Neural cell (in vitro differentiated cells): ENCODE results near the gene SLAMF7. TPM values are rescaled to one million over a fixed set of nuclear protein-coding genes. Genes with fewer than 3 reads are reported as not detected.

Experiments
- H2AFZ ChIP-seq: fragments of 200-600, 300-800 bp; sonication (generic), shearing (Covaris generic); 2 replicates; pipeline ENCODE4 v1.6.0; 2014; ENCODE audit warnings: low read depth, mild to moderate bottlenecking, antibody characterized with exemption, low read length, moderate library complexity
- H3F3A ChIP-seq: fragments of 200-600 bp; shearing (Covaris generic); 2 replicates; pipeline ENCODE4 v1.6.1; 2016; ENCODE audit warnings: mild to moderate bottlenecking, moderate library complexity, mixed read lengths, antibody characterized with exemption, low read length; ENCODE audit not compliant: insufficient read depth, poor library complexity, severe bottlenecking
- H3K27ac ChIP-seq: fragments of 200-600, 300-800 bp; sonication (generic), shearing (Covaris generic); 2 replicates; pipeline ENCODE4 v1.5.1; 2014; ENCODE audit warnings: mild to moderate bottlenecking, low read length, moderate library complexity
- H3K27me3 ChIP-seq: fragments of 300-800, 200-600 bp; sonication (generic), shearing (Covaris generic); 2 replicates; pipeline ENCODE4 v1.6.0; 2014; ENCODE audit warnings: mild to moderate bottlenecking, low read depth, low read length, moderate library complexity; ENCODE audit not compliant: insufficient read depth
- H3K36me3 ChIP-seq: fragments of 300-800, 200-600 bp; sonication (generic), shearing (Covaris generic); 2 replicates; pipeline ENCODE4 v1.5.1; 2014; ENCODE audit warnings: mild to moderate bottlenecking, antibody characterized with exemption, low read length, moderate library complexity; ENCODE audit not compliant: insufficient read depth
- H3K4me2 ChIP-seq: fragments of 300-800, 200-600 bp; sonication (generic), shearing (Covaris generic); 2 replicates; pipeline ENCODE4 v1.6.0; 2014; ENCODE audit warnings: mild to moderate bottlenecking, low read length
- H3K4me3 ChIP-seq: fragments of 300-800, 200-600 bp; sonication (generic), shearing (Covaris generic); 2 replicates; pipeline ENCODE4 v1.5.1; 2014; ENCODE audit warnings: mild to moderate bottlenecking, low read length, moderate library complexity
- H3K79me2 ChIP-seq: fragments of 200-600 bp; shearing (Covaris generic); replicated peaks from 2 replicates; pipeline ENCODE4 v1.6.0; 2014; ENCODE audit warnings: mild to moderate bottlenecking, low read length, moderate library complexity; ENCODE audit not compliant: insufficient read depth
- H3K9ac ChIP-seq: fragments of 300-800, 200-600 bp; sonication (generic), shearing (Covaris generic); 2 replicates; pipeline ENCODE4 v1.6.1; 2016; ENCODE audit warnings: mild to moderate bottlenecking, low read length, mixed read lengths
- H3K9me2 ChIP-seq: fragments of 200-600 bp; shearing (Covaris generic); 2 replicates; pipeline ENCODE4 v1.6.1; 2016; ENCODE audit warnings: mild to moderate bottlenecking, low read length, mixed read lengths; ENCODE audit not compliant: insufficient read depth
- H3K9me3 ChIP-seq: fragments of 200-600, 300-800 bp; sonication (generic), shearing (Covaris generic); 2 replicates; pipeline ENCODE4 v1.6.1; 2016; ENCODE audit warnings: mild to moderate bottlenecking, mixed run types, low read length, moderate library complexity, mixed read lengths
- H4K20me1 ChIP-seq: fragments of 200-600 bp; shearing (Covaris generic); 2 replicates; pipeline ENCODE4 v1.6.1; 2016; ENCODE audit warnings: mild to moderate bottlenecking, mixed run types; ENCODE audit not compliant: insufficient read depth
- CTCF ChIP-seq: fragments of 450-650 bp; IDR thresholded peaks from 2 replicates; pipeline ENCODE4 v1.5.1; 2014; ENCODE audit warnings: antibody characterized with exemption, mild to moderate bottlenecking, moderate library complexity; ENCODE audit not compliant: poor library complexity, severe bottlenecking
- EP300 ChIP-seq: fragments of 450-650 bp; conservative IDR thresholded peaks from 2 replicates; pipeline ENCODE4 v1.6.1; 2014; ENCODE audit warnings: antibody characterized with exemption, mild to moderate bottlenecking, moderate library complexity; ENCODE audit not compliant: poor library complexity, severe bottlenecking
- EZH2 ChIP-seq: fragments of 200-600, 300-800 bp; shearing (Covaris generic), sonication (generic); IDR thresholded peaks from 2 replicates; pipeline ENCODE4 v1.6.1; 2014; ENCODE audit warnings: antibody characterized with exemption, low read length, borderline replicate concordance, mild to moderate bottlenecking; ENCODE audit not compliant: insufficient read depth, poor library complexity, severe bottlenecking
- MXI1 ChIP-seq: fragments of 450-650 bp; conservative IDR thresholded peaks from 2 replicates; pipeline ENCODE4 v1.6.1; 2014; ENCODE audit warnings: antibody characterized with exemption, mild to moderate bottlenecking; ENCODE audit not compliant: poor library complexity, severe bottlenecking
- POLR2AphosphoS5 ChIP-seq: IDR thresholded peaks from 2 replicates; pipeline ENCODE4 v1.6.1; 2012
- RAD21 ChIP-seq: fragments of 450-650 bp; conservative IDR thresholded peaks from 2 replicates; pipeline ENCODE4 v1.6.1; 2014; ENCODE audit warnings: antibody characterized with exemption, mild to moderate bottlenecking, moderate library complexity
- REST ChIP-seq: IDR thresholded peaks from 2 replicates; pipeline ENCODE4 v1.6.1; 2012; ENCODE audit warnings: borderline replicate concordance
- SMC3 ChIP-seq: fragments of 450-650 bp; conservative IDR thresholded peaks from 2 replicates; pipeline ENCODE4 v1.6.1; 2014; ENCODE audit warnings: antibody characterized with exemption, mild to moderate bottlenecking, moderate library complexity; ENCODE audit not compliant: poor library complexity
- TAF1 ChIP-seq: IDR thresholded peaks from 2 replicates; pipeline ENCODE4 v1.6.1; 2012; ENCODE audit warnings: low read depth
- polyA plus RNA-seq: library from polyadenylated mRNA; depleted of rRNA; stranded (reverse); fragments of >200 nt; gene quantifications from 2 replicates; pipeline ENCODE4 v1.2.3, GENCODE V29; 2014

The SLAMF7 gene
- polyA plus RNA-seq, 1 donor from 2014 or later = not detected

GRCh38 chr1:160797861-160798273 lies 58.8 kb downstream of the SLAMF7 start:
- H3K27ac ChIP-seq = no peak overlapping the region
- H3K4me2 ChIP-seq = no peak overlapping the region
- no peak overlapping the region for H3K9ac ChIP-seq
- no peak overlapping the region for H3K4me3 ChIP-seq
- H3K36me3 ChIP-seq = no peaks in the 10 kb centered on the region
- H3K79me2 ChIP-seq = no peaks in the 10 kb centered on the region
- no peak overlapping the region for H2AFZ ChIP-seq
- TF ChIP-seq TAF1 (no peak), EP300 (no peak), RAD21 (no peak), POLR2AphosphoS5 (no peak), MXI1 (no peak), SMC3 (no peak), REST (no peak), CTCF (no peak), EZH2 (no peak)
- no peaks in the 10 kb centered on the region for H4K20me1 ChIP-seq
- no peaks in the 10 kb centered on the region for H3K27me3 ChIP-seq
- no peaks in the 10 kb centered on the region for H3K9me3 ChIP-seq
- no peaks in the 10 kb centered on the region for H3K9me2 ChIP-seq
- H3F3A ChIP-seq = no peaks in the 10 kb centered on the region

GRCh38 chr1:160798439-160798838 lies 59.4 kb downstream of the SLAMF7 start:
- no peaks in the 10 kb centered on the region for H3K9me2 ChIP-seq

More at GRCh38 chr1:160798439-160798838, 59.4 kb downstream of the SLAMF7 start:
- Histone ChIP-seq H3K4me2 (no peak overlapping the region), H2AFZ (no peak overlapping the region), H3K36me3 (no peaks in the 10 kb centered on the region), H3K27me3 (no peaks in the 10 kb centered on the region), H4K20me1 (no peaks in the 10 kb centered on the region), H3K9ac (no peak overlapping the region), H3F3A (no peaks in the 10 kb centered on the region), H3K27ac (no peak overlapping the region), H3K79me2 (no peaks in the 10 kb centered on the region), H3K9me3 (no peaks in the 10 kb centered on the region), H3K4me3 (no peak overlapping the region)
- no peak for TF ChIP-seq REST
- no peak for TF ChIP-seq MXI1
- TF ChIP-seq EP300 = no peak
- TF ChIP-seq EZH2 = no peak
- TF ChIP-seq TAF1 = no peak
- TF ChIP-seq POLR2AphosphoS5 = no peak
- TF ChIP-seq RAD21 = no peak
